SKM-1 (cell line): ENCODE data around the gene TRPV6.
A peak's percentile ranks its signal among the peaks of the same experiment; 100 is the strongest.

ENCODE experiments used
- DNase-seq: peaks from one replicate; lab custom pipeline; 2025; ENCODE audit not compliant: unreplicated experiment; lab: John Stamatoyannopoulos, UW

Gene TRPV6

DNA sequence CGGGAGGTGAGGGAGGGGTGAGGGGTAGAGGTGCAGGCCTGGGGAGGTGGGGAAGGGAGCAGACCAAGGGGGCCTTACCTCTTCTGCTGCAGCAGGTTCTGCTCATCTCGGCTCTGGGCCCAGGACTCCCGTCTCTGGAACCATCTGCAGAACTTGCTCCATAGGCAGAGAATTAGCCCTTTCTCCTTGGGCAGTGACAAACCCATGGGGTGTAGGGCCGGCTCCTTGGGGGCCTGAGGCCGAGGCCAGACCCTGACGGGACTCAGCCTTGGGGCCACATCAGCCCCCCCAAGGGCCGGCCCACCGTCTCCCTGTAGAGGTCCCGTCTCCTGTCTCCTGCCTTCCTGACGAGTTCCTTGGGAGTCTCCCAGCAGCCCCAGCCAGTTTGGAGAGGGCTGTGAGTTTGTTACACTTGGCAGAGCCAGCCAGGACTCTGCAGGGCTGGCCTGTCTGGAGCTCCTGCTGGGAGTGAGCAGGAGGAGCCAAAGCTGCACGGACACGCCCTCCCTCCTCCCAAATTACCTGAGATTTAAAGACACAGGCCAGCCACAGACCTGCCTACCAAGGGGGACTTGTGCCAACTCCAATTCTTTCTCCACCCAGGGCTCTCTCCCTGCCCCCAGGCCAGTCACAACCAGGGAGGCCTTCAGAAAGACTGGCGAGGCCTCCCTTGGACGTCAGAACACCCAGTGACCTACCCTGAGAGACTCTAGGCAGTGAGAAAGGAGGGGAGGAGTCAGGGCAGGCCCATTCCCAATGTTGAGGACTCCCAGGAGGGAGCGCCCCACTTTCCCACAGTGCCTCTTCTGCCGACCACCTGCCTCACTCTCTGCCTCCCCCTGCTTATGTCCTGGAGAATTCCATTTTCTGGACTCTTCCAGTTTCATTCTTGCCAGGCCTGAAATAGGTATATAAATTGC lies at the start of gene TRPV6:
TRPV6 (minus strand) TSS at position 435 of the 920 bp plus-strand sequence.
- no peak for DNase-seq

- DNase-seq, result no peak
Measured at GRCh38 chr7:142934056-142934455, 48.5 kb upstream of the TRPV6 start.

DNA sequence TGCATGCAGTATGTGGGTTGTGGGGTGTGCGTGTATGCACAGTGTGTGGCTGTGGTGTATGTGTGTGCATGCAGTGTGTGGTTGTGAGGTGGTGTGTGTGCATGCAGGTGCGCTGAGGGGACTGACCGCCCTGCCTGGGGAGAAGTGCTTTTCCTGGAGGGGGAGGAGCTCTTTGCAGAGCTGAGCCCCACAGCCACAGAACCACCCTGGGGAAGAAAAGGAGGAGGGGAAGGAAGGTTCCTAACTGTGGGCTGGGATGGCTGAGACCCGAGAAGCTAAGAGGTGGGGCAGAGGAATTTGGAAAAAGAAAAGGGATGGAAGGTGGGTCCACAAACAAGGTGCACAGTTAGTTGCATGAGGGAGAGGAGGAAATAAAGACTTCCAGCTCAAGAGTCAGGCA lies 48.1 kb upstream of the TRPV6 start, which contains the start of gene TRPV5:
TRPV5 (minus strand) TSS at position 123 of the 400 bp plus-strand sequence. CDS start 287 bp downstream, outside the sequence.
- no peak for DNase-seq

DNA sequence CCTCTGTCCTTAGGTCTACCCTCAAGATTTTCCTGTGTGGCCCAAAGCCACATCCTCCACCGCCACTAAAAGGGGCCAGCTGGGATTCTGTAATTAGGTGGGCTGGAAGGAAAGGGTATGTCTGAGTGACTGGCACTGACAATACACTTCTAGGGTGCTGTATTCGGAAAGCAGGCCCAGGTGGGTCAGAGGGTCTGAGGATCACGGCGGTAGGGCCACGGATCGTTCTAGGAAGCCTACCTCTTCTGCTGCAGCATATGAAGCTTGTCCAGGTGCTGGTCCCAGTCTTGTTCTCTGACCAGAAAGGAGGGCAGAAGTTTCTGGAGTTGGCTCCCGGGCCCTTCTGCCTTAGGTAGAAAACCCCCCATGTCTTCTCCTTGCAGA lies 47.5 kb upstream of the TRPV6 start:
- no peak for DNase-seq

- no peak for DNase-seq
Measured at GRCh38 chr7:142932386-142933091, 47.0 kb upstream of the TRPV6 start.

DNA sequence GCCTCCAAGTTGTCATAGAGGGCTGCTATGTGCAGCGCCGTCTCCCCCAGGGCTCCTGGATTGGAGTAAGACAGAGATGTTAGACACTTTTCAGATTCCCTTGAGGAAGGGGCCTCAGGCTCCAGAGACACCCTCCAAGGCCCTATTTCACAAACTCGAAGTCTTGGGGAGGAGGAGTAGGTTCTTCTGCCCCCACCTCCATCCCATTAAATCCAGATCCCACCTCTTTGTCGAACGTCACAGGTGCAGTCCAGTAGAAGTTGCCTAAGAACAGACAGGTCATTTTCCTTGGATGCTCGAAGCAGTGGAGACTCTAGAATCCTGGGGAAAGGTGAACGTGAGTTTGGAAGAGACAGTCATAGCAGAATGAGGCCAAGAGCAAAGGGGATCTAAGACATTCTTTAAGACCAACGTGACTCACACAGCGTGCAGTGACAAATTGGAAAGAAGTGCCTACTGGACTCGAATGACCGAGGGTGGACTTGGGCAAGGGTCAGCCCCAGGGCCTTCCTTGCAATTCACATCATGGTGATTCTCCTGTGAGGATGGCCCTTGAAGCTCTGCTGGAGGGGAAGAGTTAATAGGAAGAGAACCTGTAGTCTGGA lies 44.7 kb upstream of the TRPV6 start:
- DNase-seq, result no peak

GRCh38 chr7:142927949-142928348 lies 42.4 kb upstream of the TRPV6 start:
- no peak for DNase-seq

DNA sequence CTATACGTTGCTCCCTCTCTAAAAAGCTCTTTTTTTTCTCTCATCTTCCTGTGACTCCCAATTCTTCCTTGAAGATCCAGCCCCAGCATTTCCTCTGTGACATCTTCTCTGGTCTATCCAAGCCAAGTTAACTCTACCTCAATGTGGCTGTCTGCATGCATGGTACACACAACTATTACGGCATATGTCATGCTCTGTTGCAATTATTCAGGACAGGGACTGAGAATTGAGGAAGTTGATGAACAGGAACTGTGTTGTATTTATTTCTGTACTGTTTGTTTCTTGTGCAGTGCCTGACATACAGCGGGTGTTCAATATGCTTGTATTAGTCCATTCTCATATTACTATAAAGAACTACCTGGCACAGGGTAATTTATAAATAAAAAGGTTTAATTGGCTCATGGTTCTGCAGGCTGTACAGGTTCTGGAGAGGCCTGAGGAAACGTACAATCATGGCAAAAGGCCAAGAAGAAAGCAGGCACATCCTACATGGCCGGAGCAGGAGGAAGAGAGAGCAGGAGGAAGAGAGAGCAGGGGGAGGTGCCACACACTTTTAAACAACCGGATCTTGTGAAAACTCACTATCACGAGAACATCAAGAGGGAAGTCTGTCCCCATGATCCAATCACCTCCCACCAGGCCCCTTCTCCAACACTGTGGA lies 41.7 kb upstream of the TRPV6 start:
- DNase-seq, result peak; percentile 94

- no peak for DNase-seq
Measured at GRCh38 chr7:142925413-142925812, 39.9 kb upstream of the TRPV6 start.

GRCh38 chr7:142923391-142923790 lies 37.8 kb upstream of the TRPV6 start:
- DNase-seq, result no peak

- DNase-seq, result no peak
Measured at GRCh38 chr7:142919656-142920055, 34.1 kb upstream of the TRPV6 start.

GRCh38 chr7:142918901-142919300 lies 33.4 kb upstream of the TRPV6 start:
- no peak for DNase-seq

- no peak for DNase-seq
Measured at GRCh38 chr7:142917447-142917846, 31.9 kb upstream of the TRPV6 start.

DNA sequence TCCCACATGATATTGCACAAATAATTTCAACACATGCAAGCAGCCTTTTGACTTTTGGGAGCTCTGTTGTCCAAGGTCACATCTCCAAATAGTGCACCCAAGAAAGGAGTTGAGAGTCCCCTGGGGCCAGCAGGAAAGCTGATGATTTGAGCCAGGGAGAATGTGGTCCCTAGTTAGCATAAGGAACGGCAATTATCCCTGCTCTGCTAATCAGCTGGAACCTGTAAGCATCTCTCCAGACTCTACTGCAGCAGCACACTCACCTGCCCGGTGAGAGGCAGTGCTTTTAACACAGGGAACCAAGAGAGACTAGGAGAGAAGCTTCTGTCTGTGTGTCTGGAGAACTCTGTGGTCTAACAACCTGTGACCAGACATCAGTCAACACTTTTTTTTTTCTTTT lies 31.0 kb upstream of the TRPV6 start:
- DNase-seq, result no peak

DNA sequence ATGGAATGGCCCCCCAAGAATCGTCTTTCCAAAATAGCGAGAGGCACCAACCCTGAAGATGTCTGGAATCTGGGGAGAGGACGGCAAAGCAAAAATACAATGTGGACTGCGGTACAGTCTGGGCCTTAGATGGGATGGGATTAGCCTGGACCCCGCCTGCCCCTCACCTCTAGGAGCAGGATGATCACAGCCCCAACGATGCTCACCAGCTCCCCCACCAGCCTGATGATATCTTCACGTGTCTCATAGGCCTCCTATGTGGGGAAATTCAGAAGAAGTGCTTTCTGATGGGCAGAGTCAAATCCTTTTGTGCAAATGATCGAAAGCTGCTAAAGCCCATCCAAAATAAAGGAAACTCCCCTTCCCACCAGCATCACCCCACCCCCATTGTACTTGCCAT lies 29.8 kb upstream of the TRPV6 start:
- DNase-seq, result no peak

- no peak for DNase-seq
Measured at GRCh38 chr7:142914121-142914520, 28.6 kb upstream of the TRPV6 start.

GRCh38 chr7:142913566-142913965 lies 28.0 kb upstream of the TRPV6 start:
- no peak for DNase-seq

DNA sequence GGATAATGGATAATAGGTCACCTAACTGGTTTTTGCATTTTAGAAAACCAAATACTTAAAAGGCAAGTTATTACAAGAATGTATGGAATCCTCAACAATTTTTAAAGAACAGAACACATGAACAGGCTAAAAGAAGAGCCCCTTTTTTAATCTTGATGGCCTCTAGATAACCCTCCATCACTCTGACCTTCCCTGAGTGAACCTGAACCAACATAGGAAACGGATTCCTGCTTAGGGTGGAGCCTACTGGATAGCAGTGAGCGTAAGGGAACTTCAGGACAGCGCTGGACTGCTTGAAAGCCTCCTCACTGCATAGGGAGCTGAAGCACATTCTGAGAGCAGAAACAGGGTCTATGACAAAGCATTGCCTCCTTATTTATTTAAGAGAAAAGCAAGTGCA lies 27.5 kb upstream of the TRPV6 start:
- no peak for DNase-seq

- no peak for DNase-seq
Measured at GRCh38 chr7:142910481-142910880, 24.9 kb upstream of the TRPV6 start.

- no peak for DNase-seq
Measured at GRCh38 chr7:142910031-142910433, 24.5 kb upstream of the TRPV6 start.
